Ectodermal cell (in vitro differentiated cells): ENCODE results near the gene IRF2BP2.

ENCODE experiments used
- H3K27ac ChIP-seq: 2 replicates; pipeline ENCODE4 v1.7.0; 2013; ENCODE audit warnings: mild to moderate bottlenecking, low read depth, low read length; ENCODE audit not compliant: insufficient read depth, poor library complexity, severe bottlenecking
- H3K27me3 ChIP-seq: 2 replicates; pipeline ENCODE4 v1.7.0; 2013; ENCODE audit warnings: mild to moderate bottlenecking, low read length; ENCODE audit not compliant: insufficient read depth, control insufficient read depth, poor library complexity, severe bottlenecking
- H3K36me3 ChIP-seq: one replicate; pipeline ENCODE4 v1.7.0; 2013; ENCODE audit warnings: low read length; ENCODE audit not compliant: control insufficient read depth, insufficient read depth
- H3K4me1 ChIP-seq: one replicate; pipeline ENCODE4 v1.7.0; 2013; ENCODE audit warnings: low read length; ENCODE audit not compliant: control insufficient read depth, insufficient read depth
- H3K4me3 ChIP-seq: 2 replicates; pipeline ENCODE4 v1.7.0; 2013; ENCODE audit warnings: low read depth, low read length, control low read depth; ENCODE audit not compliant: insufficient read depth
- H3K9me3 ChIP-seq: 2 replicates; pipeline ENCODE4 v1.7.0; 2013; ENCODE audit warnings: mild to moderate bottlenecking, low read length, moderate library complexity; ENCODE audit not compliant: control insufficient read depth
- WGBS, 2 experiments: methylation state at CpG; one replicate each; pipeline ENCODE4 v1.1.7; 2013; ENCODE audit warnings: missing lambda C conversion rate in 2 of 2; 5-methylcytosine and 5-hydroxymethylcytosine counted together

IRF2BP2 gene

GRCh38 chr1:234634387-234634786 is 24.4 kb upstream of the IRF2BP2 start:
- 96% methylated on average over 7 of the region's 7 CpGs for WGBS, 2 experiments
- Histone ChIP-seq H3K27me3 (no peaks in the 10 kb centered on the region), H3K4me1 (no peaks in the 10 kb centered on the region), H3K4me3 (no peak overlapping the region), H3K36me3 (no peaks in the 10 kb centered on the region), H3K27ac (no peak overlapping the region), H3K9me3 (no peaks in the 10 kb centered on the region)

GRCh38 chr1:234633246-234634003 is 23.4 kb upstream of the IRF2BP2 start:
- WGBS, 2 experiments = 95 to 97% methylated on average over 6 of the region's 6 CpGs
- Histone ChIP-seq H3K4me3 (no peak overlapping the region), H3K9me3 (no peaks in the 10 kb centered on the region), H3K27me3 (no peaks in the 10 kb centered on the region), H3K4me1 (no peaks in the 10 kb centered on the region), H3K36me3 (no peaks in the 10 kb centered on the region), H3K27ac (no peak overlapping the region)

GRCh38 chr1:234632225-234632624 is 22.2 kb upstream of the IRF2BP2 start:
- H3K36me3 ChIP-seq = no peaks in the 10 kb centered on the region
- no peak overlapping the region for H3K4me3 ChIP-seq
- H3K27ac ChIP-seq = no peak overlapping the region
- H3K27me3 ChIP-seq = no peaks in the 10 kb centered on the region
- H3K4me1 ChIP-seq = no peaks in the 10 kb centered on the region
- H3K9me3 ChIP-seq = no peaks in the 10 kb centered on the region

GRCh38 chr1:234631721-234632125 is 21.7 kb upstream of the IRF2BP2 start:
- 92% methylated on average over 1 of the region's 1 CpG; no CpG with 5 or more reads in 1 of the 2 experiments for WGBS, 2 experiments
- Histone ChIP-seq H3K27ac (no peak overlapping the region), H3K4me3 (no peak overlapping the region)

GRCh38 chr1:234629026-234629425 is 19.0 kb upstream of the IRF2BP2 start:
- Histone ChIP-seq H3K9me3 (no peaks in the 10 kb centered on the region), H3K36me3 (no peaks in the 10 kb centered on the region), H3K27me3 (no peaks in the 10 kb centered on the region), H3K4me3 (no peak overlapping the region), H3K4me1 (no peaks in the 10 kb centered on the region), H3K27ac (no peak overlapping the region)
- 95 to 96% methylated on average over 4 of the region's 4 CpGs for WGBS, 2 experiments

More at GRCh38 chr1:234631721-234632125, 21.7 kb upstream of the IRF2BP2 start:
- Histone ChIP-seq H3K4me1 (no peaks in the 10 kb centered on the region), H3K27me3 (no peaks in the 10 kb centered on the region), H3K36me3 (no peaks in the 10 kb centered on the region), H3K9me3 (no peaks in the 10 kb centered on the region)

GRCh38 chr1:234628089-234628488 is 18.1 kb upstream of the IRF2BP2 start:
- WGBS, 2 experiments = 97% methylated on average over 5 of the region's 5 CpGs
- H3K27ac ChIP-seq = no peak overlapping the region

GRCh38 chr1:234627009-234627950 is 17.3 kb upstream of the IRF2BP2 start:
- Histone ChIP-seq H3K4me3 (no peak overlapping the region), H3K27me3 (no peaks in the 10 kb centered on the region), H3K9me3 (no peaks in the 10 kb centered on the region), H3K4me1 (no peaks in the 10 kb centered on the region), H3K27ac (no peak overlapping the region), H3K36me3 (no peaks in the 10 kb centered on the region)
- WGBS, 2 experiments = 83 to 85% methylated on average over 10 to 11 of the region's 11 CpGs

More at GRCh38 chr1:234628089-234628488, 18.1 kb upstream of the IRF2BP2 start:
- no peaks in the 10 kb centered on the region for H3K27me3 ChIP-seq
- H3K9me3 ChIP-seq = no peaks in the 10 kb centered on the region
- no peak overlapping the region for H3K4me3 ChIP-seq
- H3K36me3 ChIP-seq = no peaks in the 10 kb centered on the region
- no peaks in the 10 kb centered on the region for H3K4me1 ChIP-seq

GRCh38 chr1:234626391-234626790 is 16.4 kb upstream of the IRF2BP2 start:
- no peak overlapping the region for H3K27ac ChIP-seq
- H3K36me3 ChIP-seq = no peaks in the 10 kb centered on the region
- no peak overlapping the region for H3K4me3 ChIP-seq
- H3K27me3 ChIP-seq = no peaks in the 10 kb centered on the region
- H3K4me1 ChIP-seq = no peaks in the 10 kb centered on the region
- 84 to 92% methylated on average over 5 to 6 of the region's 6 CpGs for WGBS, 2 experiments
- H3K9me3 ChIP-seq = no peaks in the 10 kb centered on the region

- H3K27me3 ChIP-seq = no peaks in the 10 kb centered on the region
- WGBS, 2 experiments = 89 to 91% methylated on average over 3 of the region's 3 CpGs
- no peaks in the 10 kb centered on the region for H3K9me3 ChIP-seq
- no peak overlapping the region for H3K4me3 ChIP-seq
- no peaks in the 10 kb centered on the region for H3K4me1 ChIP-seq
- H3K36me3 ChIP-seq = no peaks in the 10 kb centered on the region
- H3K27ac ChIP-seq = no peak overlapping the region
These were observed 14.7 kb upstream of the IRF2BP2 start for GRCh38 chr1:234624724-234625117.

- 86 to 90% methylated on average over 6 of the region's 7 CpGs for WGBS, 2 experiments
- Histone ChIP-seq H3K9me3 (no peaks in the 10 kb centered on the region), H3K4me1 (peaks cover 13% of the 10 kb centered on the region), H3K27me3 (no peaks in the 10 kb centered on the region), H3K36me3 (no peaks in the 10 kb centered on the region), H3K4me3 (no peak overlapping the region), H3K27ac (no peak overlapping the region)
These were observed 11.8 kb upstream of the IRF2BP2 start for GRCh38 chr1:234621657-234622335.
